ENCODE data around the gene SLC7A1.

Gene SLC7A1

DNA sequence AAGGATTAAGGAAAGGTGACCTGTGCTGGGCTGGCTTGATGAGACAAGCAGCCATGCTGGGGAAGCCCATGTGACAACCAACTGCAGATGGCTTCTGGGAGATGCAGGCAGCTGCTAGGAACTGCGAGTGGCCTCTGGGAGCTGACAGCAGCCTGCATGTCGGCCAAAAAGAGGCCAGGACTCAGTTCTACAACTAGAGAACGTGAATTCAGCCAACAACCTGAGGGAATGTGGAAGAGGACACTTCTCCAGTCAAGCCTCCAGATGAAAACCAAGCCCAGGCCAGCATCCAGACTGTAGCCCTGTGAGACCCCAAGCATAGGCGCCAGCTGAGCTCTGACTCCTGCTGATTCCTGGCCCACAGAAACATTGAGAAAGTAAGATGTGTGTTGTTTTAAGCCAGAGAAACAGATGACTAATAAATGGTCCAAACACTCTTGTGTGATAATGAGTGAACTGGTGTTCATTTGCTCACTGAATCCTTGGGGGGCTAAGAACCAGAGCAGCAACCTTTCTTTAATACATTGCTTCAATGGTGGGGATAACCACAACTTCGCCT, 45.0 kb downstream of the SLC7A1 start:
- DNase-seq = no peak

DNA sequence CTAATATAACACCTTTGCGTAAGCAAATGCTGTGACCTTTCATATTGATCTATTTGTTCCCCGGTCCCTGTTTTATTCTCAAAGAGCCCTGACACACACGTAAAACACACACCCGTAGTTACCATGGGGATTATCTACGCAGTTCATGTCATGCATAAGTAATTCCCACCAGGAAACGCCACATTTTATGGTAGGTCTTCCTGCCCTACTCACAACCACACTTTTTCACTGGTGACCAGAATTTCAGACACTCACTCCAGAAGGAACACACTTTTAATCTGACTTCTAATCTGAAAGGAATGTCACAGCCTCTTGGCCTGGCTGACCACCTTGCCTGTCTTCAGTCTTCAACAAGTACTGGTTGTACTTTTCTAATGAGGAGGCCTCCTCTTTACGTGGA, 46.8 kb downstream of the SLC7A1 start:
- no peak for DNase-seq

DNA sequence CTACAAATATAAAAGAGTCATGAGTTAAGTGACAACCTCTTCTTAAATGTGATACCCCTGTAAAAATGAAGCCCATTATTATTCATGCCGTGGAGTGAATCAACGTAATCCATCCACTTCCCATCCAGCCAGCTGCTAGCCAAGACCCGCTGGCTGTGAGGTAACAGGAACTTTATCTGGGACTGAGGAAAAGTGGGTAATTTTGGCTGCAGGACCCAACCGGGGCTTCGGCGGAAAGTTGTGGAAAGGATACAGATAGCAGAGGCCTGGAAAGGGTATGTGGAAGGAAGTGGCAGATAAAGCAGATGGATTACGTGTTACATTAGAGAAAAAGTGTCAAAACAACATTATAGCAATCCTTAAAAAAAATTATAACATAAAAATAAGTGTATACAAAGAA, 48.3 kb downstream of the SLC7A1 start:
- no peak for DNase-seq

DNA sequence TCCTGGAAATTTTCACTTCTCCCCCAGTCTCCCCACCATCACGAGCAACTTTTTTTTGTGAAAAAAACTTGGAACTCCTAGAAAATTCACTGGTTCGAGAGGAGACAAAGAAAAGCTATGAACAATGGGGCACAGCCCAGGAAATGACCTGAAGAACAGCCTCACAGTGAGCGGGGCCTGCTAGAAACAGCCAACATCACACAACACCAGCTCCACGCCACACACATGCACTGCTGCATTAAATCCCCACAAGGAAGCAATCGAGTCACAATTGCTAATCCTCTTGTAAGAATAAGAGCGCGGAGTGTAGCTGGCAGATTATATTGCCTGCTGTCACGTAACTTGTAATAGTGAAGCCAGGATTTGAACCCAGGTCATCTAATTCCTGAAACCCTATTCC, 48.8 kb downstream of the SLC7A1 start:
- no peak for DNase-seq

DNA sequence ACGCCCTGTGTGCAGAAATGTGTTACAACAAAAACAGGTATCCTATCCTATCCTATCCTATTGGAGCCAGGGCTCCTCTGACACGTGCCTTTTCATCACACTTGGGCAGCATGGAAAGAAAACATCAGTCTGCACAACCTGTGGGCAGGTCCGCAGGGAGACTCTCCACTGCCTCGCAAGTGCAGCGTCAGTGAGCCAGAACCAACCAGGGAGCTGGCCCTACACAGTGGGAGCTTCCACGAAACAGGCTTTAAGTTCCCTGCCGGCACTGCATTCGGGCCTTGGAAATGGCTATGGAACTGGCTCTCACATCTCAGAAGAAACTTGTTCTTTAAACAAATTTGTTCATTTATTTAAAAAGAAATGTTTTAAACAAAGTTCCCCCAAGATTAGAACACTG, 49.5 kb downstream of the SLC7A1 start:
- DNase-seq = no peak

DNA sequence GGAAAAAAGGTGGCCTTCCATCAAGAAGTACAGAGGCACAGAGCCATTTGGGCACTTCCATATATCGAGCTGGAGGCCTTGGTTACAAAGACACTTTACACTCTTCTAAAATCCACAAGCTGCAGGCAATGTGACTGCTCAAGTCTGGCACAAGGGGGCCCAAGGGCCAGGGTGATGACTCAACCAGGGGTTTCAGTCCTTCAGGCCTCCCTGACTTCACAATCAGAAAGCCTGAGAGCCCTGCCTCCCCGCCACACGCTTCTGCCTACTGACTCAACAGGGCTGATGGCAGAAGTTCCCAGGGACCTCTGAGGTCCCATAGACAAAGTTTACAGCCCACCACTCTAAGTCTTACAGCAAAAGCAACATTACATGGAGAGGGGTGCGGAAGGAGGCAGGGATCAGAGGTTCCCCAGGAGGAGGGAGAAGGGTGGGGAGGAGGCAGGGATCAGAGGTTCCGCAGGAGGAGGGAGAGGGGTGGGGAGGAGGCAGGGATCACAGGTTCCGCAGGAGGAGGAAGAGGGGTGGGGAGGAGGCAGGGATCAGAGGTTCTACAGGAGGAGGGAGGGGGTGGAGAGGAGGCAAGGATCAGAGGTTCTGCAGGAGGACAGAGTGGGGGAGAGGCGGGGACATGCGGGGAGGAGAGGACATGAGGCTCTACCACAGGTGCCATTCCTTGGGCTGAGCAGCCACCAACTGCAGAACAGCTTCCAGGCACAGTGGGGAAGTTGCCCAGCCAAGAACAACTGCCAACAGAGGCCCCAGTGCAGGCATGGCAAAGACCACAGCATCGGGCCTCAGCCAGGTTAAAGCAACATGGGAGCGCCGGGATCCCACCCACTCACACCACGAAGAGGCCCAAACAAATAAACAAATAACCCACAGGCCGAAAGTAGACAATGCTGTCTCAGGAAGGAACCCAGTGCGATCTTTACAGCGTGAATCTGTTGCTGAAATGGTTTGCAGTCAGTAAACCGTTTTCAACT, 52.0 kb downstream of the SLC7A1 start:
- no peak for DNase-seq

DNA sequence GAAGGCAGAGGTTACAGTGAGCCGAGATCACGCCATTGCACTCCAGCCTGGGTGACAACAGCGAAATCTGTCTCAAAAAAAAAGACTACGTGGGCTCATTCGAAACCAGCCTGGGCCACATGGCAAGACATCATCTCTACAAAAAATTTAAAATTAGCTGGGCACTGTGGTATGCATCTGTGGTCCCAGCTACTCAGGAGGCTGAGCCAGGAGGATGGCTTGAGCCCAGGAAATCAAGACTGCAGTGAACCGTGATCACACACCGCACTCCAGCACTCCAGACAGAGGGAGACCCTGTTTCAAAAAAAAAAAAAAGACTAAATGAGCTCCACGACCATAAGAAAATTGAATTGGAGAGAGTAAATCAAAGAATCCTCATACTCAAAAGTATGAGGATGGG, 53.1 kb downstream of the SLC7A1 start:
- DNase-seq = no peak

DNA sequence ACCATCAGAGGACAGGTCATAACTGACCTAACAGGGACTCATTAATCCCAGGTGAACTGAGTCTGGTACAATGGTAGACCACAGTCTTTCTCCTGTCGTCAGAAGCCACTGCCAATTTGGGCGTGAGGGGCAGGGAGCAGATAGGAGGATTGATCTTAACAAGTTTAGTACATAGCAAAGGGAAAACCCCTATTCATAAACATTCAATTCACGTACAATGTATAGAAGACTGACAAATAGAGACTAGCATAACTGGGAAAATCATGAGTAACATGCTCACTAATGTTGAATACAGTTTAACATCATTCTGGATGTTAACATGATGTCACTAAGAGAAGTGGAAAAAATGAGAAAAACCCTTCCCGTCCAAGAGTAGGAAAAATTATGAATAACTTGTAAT, 54.1 kb downstream of the SLC7A1 start:
- no peak for DNase-seq

DNA sequence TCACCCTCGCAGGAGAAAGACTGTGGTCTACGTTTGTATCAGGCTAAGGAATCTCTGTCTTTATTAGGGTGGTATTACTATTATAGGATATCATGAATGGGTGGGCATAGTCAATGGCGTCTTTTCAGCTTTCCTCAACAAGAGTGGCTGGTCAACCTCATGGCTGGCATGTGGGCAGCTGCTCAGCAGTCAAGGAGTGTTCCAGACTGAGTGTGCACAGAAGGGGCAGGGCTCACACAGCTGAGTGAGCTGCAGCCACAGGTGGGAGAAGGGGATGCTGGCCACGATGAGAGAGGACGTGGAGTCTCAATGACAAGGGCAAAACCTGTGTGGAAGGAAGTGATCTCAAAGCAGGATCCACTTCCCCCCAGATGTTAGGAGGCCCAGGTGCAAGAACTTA, 54.7 kb downstream of the SLC7A1 start:
- DNase-seq = no peak

DNA sequence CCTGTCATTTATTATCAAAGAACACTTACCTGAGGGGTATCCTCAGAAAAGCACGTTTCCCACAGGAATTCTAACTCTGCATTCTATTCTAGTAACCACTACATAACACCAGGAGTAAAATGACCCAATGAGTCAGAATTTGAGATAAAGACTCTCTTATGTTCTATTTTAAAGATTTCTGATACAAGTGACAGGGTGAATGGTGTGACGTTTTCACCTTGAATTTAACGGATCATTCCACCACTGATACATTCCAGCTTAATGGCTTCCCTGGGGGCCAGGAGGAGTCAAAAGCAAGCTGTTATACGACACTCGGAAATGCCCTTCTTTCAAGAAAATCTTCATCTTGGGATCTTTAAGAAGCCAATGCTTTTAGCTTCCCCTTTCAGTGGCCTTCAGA, 55.2 kb downstream of the SLC7A1 start:
- no peak for DNase-seq

DNA sequence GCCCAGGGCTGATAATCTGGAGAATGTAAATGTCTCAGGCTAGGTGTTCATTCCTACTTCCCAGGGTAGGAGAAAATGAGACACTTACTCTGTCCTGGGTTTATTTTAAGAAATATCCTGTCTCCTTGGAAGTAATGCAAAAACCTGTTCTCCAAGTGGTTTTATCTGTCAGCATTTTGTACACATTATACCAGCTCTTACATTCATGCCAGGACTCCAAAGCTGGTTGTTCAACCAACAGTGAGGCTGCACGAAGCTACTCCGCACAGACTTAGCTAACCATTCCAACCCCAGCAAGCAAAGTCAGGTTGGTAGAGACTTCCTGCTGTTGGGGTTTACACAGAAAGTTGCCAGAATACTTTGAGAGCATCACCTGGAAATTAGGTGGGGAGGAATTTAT, 55.6 kb downstream of the SLC7A1 start:
- DNase-seq = no peak

DNA sequence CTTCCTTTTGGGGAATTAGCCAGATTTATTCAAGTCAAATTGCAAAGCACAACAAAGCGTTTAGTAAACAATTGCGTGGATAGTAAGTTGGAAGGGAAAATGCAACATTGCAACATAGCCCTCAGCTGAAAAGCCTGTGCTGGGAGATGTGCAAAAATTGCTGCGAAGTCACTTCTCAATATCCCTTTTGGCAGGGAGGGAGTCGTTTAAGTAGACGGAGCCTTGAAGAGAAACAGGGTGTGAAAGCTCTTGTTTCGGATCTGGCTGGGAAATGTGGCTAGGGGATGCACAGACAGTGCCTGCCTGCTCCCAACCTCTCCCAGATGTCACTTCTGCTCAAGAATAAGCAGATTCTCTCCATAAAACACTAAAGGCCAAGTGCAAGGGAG, 56.8 kb downstream of the SLC7A1 start:
- DNase-seq = no peak

DNA sequence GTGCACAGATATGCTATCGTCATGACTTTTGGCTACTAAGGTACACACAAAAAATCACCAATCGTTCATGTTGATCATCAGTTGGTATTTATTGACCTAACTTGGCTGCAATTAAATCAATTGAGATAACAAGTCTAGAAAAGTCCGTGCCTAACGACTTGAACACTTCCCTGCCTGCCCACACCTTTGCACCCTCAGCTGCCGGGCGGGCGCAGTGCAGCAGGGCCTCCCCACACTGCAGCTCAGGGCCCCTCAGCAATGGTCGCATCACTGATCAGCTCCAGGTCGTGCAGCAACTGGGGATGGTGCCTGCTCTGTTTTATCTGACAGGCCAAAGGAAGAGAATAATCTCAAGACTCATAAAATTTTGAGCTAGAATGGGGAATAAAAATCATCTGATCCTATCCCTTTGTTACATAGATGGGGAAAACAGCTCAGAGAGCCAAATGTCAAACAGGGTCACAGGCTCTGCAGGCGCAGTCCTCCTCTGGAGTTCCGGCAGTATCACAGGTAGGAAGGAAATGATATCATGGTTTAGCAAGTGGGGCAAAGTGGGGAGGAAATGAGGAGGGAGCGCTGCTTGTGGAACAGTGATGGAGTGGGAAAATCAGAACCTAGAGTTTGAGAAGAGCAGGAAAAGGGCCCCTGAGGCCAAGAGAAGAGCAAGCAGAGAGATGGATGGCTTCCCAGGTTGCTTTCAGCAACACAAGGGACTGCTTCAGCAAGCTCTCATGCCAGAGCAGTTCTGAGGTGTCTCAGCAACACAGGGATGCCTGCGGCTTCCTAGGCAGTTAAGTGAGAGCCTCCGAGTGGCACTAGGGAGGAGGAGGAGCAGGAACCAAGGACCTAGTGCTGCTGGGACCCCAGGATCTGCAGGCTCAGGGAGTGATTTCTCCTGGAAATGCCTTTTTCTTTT, 57.5 kb downstream of the SLC7A1 start:
- DNase-seq = no peak

DNA sequence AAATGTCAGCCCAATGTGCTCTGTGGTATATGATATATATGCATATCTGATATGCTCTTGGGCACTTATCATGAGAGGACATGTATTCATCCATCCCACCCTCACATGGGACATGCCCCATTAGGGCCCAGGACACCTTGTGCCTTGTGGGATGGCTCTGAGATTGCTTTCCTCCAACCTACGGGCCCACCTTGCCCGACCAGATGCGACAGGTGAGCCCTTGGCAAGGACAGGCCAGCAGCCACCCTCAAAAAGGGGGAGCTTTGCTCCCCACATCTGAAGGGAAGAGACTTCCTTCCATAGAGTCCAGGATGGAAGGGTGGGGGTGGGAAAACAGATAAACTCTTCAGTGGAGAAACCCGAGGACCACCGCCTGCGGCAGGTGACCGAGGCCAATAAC, 58.6 kb downstream of the SLC7A1 start:
- DNase-seq = no peak

DNA sequence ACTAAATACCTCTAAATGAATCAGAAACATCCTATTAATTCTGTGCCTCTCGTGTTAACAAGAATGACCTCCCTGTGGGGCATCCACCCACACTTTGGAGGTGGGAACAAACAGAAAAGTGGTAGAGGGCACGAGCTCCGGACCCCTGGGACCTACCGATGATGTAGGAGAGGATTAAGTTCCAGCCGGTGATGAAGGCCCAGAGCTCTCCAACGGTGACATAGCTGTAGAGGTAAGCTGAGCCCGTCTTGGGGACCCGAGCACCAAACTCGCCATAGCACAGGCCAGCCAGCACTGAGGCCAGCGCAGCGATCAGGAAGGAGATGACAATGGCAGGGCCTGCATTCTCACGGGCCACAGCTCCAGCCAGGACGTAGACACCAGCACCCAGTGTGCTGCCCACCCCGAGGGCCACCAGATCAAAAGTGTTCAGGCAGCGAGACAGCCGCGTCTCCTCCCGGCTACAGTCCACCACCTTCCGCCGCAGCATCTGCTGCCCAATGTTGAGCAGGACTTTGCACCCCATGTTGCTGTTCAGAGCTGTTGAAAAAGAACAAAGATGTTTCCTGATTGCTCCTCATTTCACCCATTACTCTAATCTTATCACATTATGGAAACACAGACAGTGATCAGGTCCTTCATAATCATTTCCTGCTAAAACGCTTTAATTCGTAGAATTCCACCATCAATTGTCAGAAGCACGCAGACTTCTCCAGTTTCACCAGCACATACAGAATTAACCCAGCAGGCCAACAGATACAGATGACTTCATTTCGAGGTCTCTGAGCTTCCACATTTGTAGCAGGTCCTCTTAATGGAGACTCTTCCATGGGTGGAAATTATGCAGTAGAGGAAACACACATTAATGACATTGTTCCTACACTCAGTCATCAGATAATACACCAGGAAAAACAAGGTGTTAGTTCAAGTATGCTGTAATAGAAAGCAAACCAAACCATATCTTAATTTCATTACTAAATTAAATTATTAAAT, 59.5 kb downstream of the SLC7A1 start:
- DNase-seq = no peak

DNA sequence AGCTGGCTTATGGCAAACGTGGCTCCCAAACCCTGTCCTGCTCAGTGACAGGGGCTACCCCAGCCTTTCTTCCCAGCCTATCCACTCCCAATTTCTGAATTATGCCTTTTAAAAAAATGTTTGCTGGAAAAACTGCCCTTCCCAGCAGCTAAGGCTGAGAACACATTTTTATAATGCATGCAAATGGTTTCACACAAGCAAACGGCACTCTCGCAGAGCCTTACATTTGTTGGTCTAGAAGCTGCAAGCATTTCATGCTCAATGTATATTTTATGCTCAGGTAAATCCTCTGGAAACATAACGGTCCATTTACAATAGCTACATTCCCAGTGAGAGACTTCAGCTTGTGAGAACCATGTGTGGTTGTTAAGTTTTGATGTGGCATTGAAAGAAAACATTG, 61.4 kb downstream of the SLC7A1 start:
- DNase-seq = no peak

DNA sequence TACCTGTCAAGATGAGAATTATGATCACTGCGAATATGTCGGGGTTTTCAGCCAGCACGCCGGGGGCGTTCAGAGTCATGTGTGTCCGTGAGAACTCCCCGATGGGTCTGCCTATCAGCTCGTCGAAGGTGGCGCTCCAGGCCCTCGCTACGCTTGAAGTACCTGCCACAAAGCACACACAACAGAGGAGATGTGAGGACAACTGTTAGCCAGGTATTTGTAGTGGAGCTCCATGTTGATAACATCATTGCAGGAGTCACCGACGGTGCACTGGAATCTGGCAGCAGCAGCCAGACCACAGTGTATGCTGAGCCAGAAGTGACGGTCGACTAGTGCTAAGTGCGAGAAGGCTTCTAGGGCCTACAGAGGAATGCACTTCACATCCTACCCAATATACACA, 62.7 kb downstream of the SLC7A1 start:
- no peak for DNase-seq

DNA sequence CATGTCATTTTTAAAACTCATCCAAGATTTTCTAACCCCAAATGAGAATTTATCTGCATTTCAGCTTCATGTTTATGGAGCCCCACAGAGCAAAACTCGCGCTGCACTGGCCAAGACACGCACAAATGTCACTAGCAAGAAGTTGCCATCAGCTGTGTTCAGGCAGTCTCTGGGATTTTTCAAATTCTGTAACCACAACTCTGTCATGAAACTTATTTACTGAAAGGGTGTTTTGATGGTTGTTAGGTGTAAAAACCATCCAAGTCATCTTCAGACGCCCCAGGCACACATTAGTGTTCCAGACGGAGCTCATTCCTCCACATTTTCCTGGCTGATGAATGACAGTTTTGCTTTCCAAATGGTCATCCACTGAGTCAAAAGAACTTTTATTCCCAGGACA, 63.4 kb downstream of the SLC7A1 start:
- DNase-seq = no peak

DNA sequence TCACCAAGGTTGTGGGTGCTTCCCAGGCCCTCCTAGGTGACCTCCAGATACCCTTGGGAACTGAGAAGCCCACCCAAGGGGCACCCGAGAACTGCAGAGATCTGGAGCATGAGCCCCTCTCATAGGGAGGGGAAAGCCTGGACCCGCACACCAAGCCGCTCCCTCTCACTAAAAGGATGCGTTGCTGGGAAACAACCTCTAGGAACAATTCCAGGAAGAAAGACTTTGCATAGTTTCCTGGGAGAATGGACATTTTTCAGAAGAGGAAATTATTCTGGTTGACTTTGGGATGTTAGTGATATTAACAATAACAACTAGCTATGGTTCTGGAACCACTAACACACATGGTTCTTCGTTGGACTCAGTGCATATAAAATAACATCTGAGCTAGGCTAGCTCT, 64.6 kb downstream of the SLC7A1 start:
- DNase-seq = no peak

DNA sequence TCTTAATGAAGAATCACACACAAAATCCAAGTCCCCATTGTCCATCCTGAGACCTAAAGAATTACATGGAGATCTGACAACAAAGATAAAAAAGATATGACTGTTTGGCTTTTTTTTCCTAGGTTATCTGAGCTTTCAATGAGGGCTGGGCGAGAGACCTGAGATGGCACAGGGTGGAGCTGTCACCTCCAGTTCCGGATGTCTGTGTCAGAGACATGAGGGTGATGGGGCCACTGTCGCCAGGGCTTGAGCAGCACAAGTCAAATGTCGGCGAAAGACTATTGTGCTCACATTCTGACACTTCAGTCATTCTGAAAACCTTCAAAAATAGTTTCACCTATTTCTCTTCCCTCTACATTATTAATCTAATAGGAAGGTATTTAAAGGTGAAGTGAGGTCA, 65.7 kb downstream of the SLC7A1 start:
- DNase-seq = no peak

DNA sequence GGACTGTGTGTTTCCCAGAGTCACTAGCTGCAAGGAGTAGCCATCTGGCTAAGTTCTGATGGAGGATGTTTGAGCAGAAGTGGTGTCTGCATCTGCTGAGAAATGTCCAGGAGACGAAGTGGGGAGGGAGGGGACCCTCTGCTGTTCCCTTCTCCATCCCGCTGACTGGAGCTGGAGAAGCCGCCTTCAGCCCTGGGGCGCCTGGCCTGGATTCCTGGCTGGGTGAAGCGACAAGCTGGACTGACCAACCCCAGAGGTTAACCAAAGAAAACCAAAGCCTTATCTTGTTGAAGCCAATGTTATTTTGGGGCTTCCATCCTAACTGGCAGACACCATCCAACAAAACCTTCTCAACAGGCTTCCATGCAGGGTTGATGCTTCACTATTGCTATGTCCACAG, 67.6 kb downstream of the SLC7A1 start:
- no peak for DNase-seq

DNA sequence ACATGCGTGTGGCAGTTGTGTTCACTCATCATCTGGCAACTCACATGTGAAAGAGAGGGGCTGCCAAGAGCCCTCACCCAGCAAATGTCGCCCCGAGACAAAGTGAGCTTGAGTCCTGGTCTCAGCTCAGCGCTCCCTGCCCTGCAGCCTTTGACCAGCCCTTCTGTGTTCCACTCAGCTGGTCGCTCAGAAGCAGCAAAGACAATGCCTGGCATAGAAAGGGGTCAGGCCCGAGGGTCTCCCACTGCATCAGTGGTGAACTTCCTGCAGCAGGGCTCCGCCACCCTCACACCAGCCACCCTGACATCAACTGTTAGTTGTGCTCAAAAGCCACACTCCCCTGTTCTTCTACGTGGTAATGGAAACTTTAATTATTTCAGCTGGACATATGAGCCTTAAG, 68.0 kb downstream of the SLC7A1 start:
- no peak for DNase-seq
